SH-SY5Y (cell line): ENCODE measurements around the gene CDR2.

ENCODE experiments used
- GATA2 ChIP-seq: IDR thresholded peaks from 2 replicates; pipeline ENCODE4 v1.6.1; 2011; ENCODE audit warnings: mild to moderate bottlenecking, low read depth, low read length
- GATA3 ChIP-seq: IDR thresholded peaks from 2 replicates; pipeline ENCODE4 v1.6.1; 2011; ENCODE audit warnings: low read depth, mild to moderate bottlenecking, low read length, moderate library complexity

CDR2 gene

DNA sequence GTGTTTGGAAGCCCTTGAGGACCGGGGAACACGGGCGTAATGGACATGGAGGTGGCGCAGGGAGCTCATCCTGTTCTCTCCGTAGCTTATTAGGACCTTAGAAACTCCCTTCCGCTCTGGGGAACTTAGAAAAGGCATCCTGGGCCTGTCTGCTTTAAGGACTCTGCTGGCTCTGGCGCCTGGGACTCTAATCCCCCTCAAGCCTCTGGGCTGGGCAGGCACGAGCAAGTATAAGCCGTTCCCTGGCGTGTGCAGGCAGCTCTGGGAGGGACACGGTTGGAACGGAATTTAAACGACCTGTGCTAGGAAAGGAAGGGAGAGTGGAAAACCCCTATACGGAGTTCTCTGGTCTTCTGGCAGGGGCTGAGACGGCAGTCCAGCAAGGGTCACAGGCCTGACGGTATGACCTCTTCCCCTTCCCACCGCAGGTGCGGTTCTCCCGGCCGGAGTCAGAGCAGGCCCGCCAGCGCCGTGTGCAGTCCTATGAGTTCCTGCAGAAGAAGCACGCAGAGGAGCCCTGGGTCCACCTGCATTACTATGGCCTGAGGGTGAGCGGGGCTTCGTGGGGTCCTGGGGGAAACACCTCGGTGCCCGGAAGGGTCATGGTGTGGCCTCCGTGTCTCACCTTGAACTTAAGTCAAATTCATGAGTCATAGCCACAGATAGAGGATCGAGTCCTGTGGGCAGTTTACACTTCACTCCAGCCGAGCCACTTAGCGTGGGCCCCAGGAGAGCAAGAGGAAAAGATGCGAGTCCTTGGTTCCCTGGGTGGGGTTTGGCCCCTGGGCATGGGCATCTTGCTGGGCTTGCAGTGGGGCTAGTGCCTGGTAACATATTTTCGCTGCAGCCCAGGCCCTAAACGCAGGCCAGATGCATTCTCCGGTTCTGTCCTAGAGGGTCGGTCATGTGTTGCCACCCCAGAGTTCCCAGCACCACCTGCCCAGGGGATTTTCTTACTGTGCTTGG, 59.5 kb downstream of the CDR2 start:
- TF ChIP-seq GATA3 (no peak), GATA2 (no peak)

DNA sequence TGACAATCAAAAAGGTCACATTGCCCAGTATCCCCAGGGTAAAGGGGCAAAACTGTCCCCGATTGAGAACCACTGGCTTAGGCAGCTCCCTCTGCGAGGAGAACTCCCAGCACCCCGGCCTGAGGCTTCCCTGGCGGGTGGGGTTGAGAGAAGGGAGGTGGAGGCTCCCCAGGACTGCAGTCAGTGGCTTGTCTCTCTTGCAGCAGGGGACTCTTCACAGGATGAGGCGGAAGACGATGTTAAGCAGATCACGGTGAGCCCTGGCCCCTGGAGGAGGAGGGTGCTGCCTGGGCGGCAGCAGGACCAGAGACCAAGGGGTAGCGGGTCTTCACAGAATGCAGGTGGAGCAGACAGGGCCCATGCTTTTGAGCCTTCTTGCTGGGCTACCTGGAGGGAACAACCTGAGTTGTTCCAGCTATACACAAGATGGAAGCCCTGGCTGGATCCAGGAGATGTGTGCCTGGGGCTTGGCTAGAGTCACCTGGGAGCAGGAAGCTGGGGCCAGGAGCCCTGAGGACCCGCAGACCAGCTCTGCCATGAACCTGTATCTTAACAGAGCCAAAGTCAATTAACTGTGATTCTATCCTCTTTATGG, 60.4 kb downstream of the CDR2 start:
- TF ChIP-seq GATA3: no peak
- no peak for TF ChIP-seq GATA2

DNA sequence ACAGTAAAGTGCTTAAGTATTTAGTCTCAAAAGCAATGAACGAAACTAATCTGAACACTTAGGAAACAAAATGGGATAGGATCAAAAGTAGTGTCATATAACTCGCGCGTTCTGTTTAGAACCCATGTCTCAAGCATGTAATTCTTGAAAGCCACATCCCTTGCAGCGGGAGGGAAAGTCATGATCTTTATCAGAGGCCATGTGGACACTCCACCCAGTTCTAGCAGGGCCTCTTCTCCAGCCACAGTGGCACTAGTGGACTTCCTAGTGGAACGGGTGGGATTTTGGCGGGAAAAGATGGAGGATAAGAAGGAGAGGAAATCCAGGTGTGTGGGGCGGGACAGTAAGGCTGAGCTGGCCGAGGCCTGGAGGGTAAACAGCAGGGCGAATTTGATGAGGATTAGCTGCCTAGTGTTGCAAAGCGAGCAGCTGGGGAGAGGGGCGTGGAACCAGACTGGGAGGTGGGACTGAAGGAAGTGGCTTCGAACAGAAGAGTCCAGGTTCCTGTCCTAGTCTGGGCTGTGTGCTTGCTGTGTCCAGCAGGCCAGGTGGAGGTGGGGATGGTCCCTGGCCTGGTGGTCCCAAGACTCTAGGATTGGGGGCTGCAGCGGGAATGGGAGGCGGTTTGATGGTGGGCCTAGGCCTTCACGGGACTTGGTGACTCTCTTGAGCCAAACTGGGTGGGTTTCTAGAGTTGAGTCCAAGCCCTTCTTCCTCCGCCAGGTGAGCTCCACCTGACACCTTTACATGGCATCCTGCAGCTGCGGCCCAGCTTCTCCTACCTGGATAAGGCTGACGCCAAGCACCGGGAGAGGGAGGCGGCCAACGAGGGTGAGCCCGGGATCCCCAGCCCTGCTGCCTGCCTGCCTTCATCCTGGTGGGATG, 61.3 kb downstream of the CDR2 start:
- TF ChIP-seq GATA2 (no peak), GATA3 (no peak)

DNA sequence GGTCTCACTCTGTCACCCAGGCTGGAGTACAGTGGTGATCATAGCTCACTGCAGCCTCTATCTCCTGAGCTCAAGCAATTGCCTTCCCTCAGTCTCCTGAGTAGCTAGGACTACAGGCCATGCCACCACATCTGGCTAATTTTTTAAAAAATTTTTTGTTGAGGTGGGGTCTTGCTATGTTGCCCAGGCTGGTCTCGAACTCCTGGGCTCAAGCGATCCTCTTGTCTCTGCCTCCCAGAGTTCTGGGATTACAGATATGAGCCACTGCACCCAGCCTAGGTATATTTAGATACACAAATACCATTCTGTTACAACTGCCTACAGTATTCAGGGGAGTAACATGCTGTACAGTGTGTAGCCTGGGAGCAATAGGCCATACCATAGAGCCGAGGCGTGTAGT, 62.9 kb downstream of the CDR2 start:
- TF ChIP-seq GATA2 (no peak), GATA3 (no peak)

DNA sequence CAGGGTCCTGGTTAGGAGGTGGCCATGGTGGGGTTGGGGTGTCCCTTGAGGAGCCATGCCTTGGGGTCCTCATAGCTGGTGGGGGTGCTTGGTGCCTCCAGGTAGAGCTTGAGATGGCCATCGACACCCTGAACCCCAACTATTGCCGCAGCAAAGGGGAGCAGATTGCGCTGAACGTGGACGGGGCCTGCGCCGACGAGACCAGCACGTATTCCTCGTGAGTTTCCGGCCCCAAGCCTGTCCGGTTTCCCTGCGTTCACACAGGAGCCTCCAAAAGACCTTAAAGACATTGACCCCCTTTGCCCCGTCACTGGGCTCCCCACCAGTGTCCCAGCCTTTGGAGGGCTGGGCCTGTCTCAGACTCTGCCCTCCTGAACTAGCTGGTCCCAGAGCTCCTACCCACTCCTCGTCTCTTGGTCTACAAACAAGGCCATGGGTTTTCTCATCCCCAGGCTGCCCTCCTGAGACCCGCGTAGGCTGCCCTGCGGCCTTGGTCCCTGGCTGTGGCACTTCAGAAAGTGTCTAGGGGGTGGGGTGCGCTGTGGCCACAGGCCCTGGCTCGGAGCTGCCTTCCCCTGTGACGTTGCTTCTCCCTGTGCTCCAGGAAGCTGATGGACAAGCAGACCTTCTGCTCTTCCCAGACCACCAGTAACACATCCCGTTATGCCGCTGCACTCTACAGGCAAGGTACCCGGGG, 65.4 kb downstream of the CDR2 start:
- no peak for TF ChIP-seq GATA2
- TF ChIP-seq GATA3: no peak

DNA sequence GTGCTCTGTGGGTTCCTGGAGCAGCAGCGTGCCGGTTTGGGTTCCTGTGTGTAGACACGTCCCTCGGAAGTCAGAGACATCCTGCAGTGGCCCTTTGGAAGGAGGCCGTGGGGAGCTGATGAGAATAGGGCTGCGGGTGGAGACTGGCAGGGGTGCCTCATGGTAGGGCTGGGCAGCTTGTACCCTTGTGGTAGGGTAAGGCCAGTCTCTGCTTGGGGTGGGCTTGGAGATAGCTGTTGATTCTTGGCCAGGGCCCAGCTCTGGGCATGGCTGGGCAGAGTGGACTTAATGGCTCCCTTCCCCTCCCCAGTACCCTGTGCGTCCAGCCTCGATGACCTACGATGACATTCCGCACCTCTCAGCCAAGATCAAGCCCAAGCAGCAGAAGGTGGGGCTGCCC, 66.6 kb downstream of the CDR2 start:
- no peak for TF ChIP-seq GATA2
- no peak for TF ChIP-seq GATA3

DNA sequence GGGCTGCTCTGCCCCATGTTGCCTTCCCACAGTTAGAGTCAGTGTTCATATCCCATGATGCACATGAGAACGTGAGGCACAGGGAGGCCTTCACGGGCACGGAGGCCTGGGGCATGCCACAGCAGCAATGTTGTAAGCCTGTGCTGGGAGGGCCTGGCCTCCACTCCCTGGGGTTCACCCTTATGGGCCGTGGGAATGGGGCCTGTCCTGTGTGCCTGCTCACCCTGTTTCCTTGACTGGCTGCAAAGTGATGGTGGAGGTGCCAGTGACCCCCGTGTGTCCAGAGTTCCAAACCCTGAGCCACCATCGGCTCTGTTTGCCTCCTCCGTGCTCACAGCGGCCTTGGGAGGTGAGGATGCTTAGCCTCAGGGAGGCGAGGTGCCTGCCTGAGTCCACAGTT, 67.6 kb downstream of the CDR2 start:
- TF ChIP-seq GATA2: no peak
- TF ChIP-seq GATA3: no peak

DNA sequence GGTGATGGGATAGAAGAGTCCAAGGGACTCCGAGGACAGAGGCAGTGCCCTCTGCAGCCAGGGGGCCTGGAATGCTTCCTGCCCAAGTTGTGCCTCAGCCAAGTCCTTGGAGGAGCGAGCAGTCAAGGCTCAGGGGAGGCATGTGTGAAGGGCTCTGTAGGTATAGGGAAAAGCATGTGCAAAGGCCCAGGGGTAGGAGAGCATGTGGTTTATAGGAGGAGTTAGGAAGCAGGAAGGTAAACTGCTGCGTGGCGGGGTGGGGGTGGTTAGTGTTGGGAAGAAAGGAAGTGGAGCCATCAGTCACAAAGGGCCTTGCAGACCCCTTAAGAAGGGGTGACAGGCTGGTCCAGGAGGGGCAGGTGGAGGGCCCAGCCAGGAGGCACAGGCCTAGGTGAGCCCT, 70.0 kb downstream of the CDR2 start:
- TF ChIP-seq GATA2 (no peak), GATA3 (no peak)

DNA sequence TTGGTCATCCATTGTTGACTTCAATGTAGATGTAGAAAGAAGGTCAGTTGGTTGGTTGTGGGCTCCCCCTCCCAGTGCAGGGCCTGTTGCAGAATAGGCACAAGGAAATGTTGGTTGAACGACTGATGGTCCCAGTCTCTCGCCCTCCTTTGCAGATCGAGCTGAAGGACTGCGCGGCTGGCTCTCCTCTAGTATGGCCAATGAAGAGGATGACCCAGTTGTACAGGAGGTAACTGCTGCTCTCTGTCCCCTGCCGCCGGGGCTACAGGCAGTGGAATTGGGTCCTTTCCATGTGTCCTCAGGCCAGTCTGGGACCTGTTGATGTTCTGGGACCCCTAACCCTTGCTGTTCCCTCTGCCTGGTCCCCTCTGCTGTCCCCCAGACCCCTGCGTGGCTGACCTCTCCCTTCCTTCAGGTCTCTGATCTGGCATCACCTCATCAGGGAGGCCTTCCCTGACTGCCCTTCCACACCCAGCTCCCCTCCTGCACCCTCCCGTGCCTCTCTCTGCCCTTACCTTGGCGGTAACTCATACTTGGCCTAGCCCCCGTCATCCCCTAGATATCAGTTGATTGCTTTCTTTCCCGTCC, 71.5 kb downstream of the CDR2 start:
- TF ChIP-seq GATA3: no peak
- TF ChIP-seq GATA2: no peak

DNA sequence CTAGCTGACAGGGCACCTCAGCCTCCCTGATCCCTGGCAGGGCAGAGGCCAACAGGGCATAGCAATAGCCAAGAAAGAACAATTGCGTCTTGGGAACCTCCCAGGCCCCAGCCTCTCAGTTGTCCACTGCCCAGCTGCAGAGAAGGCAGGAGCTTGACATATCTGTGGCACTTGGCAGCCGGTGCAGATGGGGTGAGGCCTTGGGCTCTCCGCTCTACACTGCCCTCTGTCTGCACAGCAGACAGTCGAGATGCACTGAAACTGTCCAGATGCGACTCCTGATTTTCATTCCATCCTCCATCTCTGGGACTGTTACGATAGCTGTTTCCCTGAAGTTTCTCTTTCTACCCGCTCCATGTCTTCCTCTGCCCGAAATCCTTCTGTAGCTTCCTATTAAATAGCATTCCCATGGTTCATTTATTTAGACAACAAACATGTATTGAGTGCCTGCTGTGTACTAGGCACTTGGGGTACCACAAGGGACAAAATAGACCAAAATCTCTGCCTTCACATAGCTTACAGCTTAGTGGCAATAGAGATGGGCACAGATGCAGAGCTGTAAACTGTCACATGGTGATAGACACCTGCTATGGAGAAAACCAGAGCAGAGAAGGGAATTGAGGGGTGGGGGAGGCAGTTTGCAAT, 73.9 kb downstream of the CDR2 start:
- TF ChIP-seq GATA2 (no peak), GATA3 (no peak)

DNA sequence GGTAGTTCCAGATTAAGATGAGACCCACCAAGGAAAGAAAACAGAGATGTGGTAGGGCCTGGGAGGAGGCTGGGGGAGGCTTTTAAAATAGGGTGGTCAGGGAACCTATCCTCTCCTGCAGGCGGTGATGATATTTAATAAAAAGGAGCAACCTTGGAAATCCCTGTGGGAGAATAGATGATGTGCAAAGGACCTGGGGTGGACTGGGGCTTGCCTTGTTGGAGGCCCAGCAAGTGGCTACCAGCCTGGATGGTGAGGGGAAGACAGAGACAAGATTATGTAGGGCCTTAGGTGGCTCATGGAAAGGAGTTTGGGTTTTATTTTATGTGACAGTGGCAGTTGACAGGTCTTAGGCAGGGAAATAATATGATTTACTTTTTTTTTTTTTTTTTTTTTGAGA, 75.4 kb downstream of the CDR2 start:
- TF ChIP-seq GATA2 (no peak), GATA3 (no peak)

DNA sequence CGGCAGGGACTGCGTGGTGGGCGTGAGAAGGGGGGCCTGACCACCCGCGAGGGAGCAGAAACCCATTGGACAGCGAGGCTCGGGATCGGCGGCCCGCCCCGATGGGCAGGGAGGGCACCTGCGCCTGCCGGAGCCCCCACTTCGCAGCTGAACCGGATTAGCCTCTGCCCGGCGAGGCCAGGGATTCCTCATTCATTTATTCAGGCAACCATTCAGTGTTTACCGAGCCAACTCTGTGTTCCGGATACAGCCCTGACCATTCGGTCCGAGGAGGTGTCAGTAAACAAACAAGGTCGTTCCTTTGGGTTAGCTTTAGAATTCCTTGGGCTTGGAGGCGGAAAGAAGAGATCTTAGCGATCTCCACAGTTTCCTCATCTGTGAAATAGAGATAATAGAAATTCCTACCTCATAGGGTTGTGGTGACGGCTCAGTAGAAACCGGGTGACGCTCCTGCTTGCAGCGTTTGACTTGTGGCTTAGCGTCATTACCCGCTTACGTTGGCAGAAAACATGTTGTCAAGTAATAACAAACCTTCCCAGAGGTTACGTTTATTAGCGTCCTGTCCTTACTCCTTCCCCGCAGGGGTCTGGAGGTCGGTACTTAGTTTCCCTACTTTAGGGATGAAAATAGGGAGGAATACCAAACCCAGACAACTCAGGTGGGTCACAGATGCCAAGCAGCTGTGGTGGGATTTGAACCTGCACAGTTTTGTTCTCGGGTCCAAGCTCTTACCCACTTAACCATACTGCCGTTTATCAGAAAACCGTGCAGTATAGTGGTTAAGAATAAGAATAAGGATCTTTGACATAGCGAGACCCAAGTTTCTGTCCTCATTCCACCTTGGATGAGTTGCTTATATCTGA, 76.3 kb downstream of the CDR2 start:
- TF ChIP-seq GATA2: no peak
- no peak for TF ChIP-seq GATA3
